Neuron (in vitro differentiated cells): ENCODE data around the gene SLC34A3.

Experiments used
- H2AFZ ChIP-seq: one replicate; pipeline ENCODE4 v1.6.1; 2013; ENCODE audit warnings: low read depth, mild to moderate bottlenecking, inconsistent platforms, low read length, moderate library complexity
- H3K27me3 ChIP-seq: one replicate; pipeline ENCODE4 v1.6.1; 2013; ENCODE audit warnings: low read length; ENCODE audit not compliant: insufficient read depth
- H3K36me3 ChIP-seq: one replicate; pipeline ENCODE4 v1.6.1; 2013; ENCODE audit warnings: low read length; ENCODE audit not compliant: insufficient read depth
- H3K4me1 ChIP-seq: one replicate; pipeline ENCODE4 v1.6.1; 2013; ENCODE audit warnings: low read length; ENCODE audit not compliant: insufficient read depth
- H3K4me3 ChIP-seq: 2 replicates; pipeline ENCODE4 v1.5.1; 2013; ENCODE audit warnings: mild to moderate bottlenecking, low read length, moderate library complexity
- H3K9me3 ChIP-seq: one replicate; pipeline ENCODE4 v1.6.1; 2013; ENCODE audit warnings: low read length

SLC34A3 gene

DNA sequence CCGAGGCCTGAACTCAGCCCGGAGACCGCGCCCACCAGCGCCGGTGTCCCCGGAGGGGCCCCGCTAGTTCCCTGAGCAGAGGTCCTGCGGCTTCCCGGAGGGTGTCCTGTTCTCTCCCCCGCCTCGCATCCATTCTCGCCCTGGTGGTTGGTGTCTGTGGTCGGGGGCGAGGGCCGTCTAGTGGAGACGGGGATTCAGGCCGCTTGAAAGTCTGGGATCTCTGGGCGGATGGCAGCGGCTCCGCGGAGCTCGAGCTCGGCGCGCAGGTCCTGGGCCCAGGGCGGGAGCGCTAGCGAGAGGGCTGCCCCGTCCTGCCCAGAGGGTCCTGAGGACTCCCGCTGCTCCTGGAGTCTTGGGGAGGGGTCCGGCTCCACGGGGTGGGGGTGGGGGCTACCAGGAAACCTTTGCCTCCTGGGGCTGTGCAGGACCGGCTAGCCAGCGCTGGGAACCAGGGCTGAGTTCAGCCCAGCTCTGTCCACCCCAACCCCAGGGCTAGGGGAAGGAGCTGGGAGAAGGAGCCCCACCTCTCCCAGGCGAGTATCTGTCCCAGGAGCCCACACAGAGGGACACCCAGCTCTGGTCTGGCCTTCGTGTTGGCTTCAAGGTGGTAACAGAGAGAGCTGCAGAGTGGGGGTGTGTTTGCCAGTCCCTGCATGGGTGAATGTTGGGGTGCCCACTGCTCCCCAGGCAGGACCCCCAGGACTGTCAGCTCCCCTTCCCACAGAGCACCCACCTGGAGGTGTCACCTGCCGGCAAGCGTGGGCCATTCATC, 50.8 kb downstream of the SLC34A3 start:
- H3K4me3 ChIP-seq: no peak overlapping the region
- no peaks in the 10 kb centered on the region for H3K4me1 ChIP-seq
- peaks cover 2% of the 10 kb centered on the region for H3K36me3 ChIP-seq
- no peak overlapping the region for H2AFZ ChIP-seq
- H3K27me3 ChIP-seq: no peaks in the 10 kb centered on the region
- H3K9me3 ChIP-seq: peaks cover 13% of the 10 kb centered on the region
